GM21576 (cell line): ENCODE results near the gene MRPL37.

Experiments
- ATAC-seq: cut with Tn5 transposase; IDR thresholded peaks from one replicate; pipeline ENCODE4 v1.9.1; 2021; ENCODE audit warnings: mild to moderate bottlenecking, moderate library complexity; ENCODE audit not compliant: unreplicated experiment

The MRPL37 gene

DNA sequence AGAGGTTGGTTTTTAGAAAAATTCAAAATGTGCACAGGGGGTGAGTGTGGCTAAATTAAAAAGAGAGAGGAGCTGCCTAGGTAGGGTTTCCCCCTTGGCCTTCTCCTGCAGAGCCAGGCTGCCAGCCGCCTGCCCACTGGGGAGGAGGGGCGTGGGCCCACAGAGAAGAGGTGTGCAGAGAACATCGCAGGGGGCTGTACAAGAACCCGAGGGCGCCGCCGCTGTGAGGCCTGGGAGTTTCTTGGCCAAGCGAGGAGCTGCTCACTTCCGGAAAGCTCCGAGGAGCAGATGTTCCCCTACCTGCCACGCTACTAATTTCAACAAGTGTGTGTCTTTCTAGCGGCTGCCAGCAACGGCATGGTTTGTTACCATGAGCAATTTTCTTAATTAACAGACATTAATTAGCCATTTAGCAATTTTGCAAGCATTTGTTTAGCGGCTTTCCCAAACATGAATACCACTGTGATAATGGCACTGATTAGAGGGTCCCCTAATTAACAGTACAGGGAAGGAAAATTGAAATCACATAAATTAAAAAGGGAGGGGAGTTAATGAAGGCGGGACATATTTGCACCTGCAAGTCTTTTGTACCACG, 59.7 kb downstream of the MRPL37 start:
- no peak for ATAC-seq

DNA sequence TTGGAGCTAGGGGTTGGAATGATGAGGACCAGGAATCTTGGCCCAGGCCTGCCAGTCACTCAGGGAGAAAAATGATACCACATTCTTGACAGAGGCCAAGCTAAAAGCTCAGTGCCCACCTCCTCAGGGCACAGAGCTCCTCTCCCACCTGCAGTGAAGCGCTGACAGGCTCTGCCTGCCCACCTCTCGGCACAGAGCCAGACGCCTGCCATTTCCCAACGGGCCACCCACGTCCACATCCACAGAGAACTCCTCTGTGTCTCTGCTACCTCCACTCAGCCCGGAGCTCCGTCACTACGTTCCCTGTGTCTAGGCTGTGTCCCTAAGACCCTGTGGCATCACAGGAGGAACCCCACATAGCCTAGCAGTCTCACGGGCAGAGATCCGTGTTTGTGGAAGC, 60.8 kb downstream of the MRPL37 start:
- ATAC-seq: no peak

DNA sequence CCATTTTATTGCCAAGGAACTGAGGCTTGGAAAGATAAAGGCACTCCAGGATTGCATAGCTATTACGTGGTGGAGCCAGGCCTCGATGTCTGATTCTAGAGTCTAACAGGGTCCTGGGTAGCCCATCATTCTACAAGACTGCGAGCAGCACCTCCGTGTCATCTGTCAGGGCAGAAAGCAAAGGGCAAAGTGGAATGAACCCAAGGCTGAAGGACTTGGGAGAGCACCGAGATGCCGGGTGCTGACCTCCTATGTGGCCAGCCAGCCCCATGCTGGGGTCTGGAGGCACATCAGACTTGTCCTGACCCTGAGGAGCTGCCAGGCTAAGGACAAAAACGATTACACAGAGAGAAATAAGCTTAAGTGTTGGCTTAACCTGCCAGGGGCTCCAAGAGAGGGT, 62.3 kb downstream of the MRPL37 start:
- ATAC-seq: no peak

DNA sequence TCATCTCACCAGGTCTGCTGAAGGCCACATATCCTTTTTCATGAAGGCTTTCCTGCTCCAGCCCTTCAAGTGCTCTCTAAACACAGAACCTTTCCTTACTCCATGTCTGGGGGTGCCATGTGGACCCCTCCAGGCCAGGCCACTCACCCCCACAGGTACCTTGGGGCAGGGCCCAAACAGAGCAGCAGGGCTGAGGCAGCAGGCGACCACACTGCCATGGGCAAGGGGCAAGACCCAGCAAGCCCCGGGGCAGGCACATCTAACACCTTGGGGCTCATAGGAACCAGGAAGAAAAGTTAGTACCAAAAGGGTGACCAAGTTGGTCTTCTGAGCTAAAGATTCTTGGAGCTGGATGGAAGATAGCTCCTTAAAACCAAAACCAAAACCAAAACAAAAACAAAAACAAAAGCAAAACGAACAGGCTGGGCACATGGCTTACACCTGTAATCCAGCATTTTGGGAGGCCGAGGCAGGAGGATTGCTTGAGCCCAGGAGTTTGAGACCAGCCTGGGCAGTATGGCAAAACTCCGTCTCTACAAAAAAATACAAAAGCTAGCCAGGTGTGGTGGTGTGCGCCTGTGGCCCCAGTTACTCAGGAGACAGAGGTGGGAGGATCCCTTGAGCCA, 63.7 kb downstream of the MRPL37 start:
- no peak for ATAC-seq

DNA sequence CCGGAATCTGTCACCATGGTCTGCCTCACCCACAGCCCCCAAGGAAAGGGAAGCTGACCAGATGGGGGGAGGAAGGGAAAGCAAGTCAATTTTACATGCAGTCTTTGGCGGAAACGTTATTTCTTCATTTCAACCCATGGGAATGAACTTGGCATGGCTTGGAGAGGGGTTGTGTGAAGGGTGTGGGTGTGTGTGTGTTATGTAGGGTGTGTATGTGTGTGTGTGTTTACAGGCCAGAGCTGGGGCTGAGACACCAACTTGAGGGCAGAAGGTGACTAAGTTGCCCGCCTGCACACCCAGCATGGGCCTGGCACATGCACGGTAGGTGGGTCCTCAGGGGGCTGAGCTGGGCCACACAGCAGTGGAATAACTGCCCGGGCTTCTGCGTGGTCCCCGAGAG, 65.2 kb downstream of the MRPL37 start:
- ATAC-seq: no peak

DNA sequence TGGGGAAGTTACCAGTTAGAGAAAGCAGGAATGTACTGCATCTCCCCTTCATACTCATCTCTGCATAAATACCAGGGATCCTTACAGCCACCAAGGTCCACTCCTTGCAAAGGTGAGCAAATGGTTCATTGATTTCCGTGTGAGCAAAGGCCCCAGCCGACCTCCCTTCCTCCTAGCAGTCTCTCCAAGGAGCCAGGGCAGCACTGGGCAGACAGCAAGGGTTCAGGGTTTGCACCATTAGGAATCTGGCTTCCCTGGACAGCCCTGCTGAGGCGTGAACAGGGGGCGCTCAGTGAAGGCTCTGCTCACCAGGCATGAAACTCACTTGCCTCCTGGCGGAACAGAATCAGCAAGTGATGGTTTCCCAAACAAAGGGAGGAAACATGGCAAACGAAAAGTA, 65.7 kb downstream of the MRPL37 start:
- ATAC-seq: no peak

DNA sequence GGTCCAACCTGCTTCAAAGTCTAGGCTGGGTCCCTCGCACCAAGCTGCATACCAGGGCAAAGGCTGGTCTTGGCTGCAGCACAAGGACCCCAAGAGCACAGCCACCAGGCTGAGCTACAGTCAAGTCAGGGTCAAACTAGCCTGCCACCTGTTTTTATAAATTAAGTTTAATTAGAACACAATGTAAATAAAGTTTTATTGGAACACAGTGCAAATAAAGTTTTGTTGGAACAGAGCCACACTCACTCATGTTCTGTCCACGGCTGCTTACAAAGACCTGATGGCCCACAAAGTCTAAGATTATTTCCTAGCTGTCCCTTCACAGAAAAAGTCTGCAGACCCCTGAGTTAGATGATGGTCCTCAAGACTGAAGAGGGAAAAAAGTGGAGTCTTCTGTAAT, 66.2 kb downstream of the MRPL37 start:
- ATAC-seq: no peak

DNA sequence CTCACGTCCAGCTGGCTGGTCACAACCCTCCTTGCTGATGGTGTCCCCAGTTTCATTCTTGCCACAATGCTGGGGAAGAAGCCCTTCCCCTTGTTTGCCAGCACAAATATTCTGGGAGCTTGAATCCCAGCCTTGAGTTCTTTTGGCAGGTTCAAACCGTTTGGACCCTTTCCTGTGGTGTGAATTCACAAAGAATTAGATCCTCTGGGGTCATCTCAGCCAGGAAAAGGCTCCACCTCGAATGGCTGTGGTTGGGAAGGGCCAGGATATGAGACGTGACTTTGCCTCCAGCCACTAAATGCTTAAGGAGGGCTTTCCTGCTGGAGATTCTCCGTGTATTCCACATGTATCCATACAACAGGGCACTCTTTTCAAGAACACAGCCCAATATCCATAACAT, 66.9 kb downstream of the MRPL37 start:
- ATAC-seq: no peak
